Mammary microvascular endothelial cell (primary cell): ENCODE data around the gene C2orf74. TPM values are rescaled to one million over a fixed set of nuclear protein-coding genes. Genes with fewer than 3 reads are reported as not detected.

Experiments used
- total RNA-seq: library from RNA; depleted of rRNA; stranded (reverse); fragments of >200 nt; gene quantifications from 2 replicates; pipeline ENCODE4 v1.2.3, GENCODE V29; 2015

Gene C2orf74
- 10.1 and 10.8 TPM in 2 replicates for total RNA-seq

GRCh38 chr2:61161888-61162287, at the start of gene C2orf74:
Gene C2orf74, plus strand, starts transcription at chr2:61162188. Its CDS starts 327 bp downstream, at chr2:61162515.

Other genes starting within 250 kb of the C2orf74 start
- gene PEX13, start 144.5 kb upstream of the C2orf74 start, total RNA-seq: 29.8 and 45.5 TPM in 2 replicates
- 4.8 and 7.5 TPM in 2 replicates for gene PUS10, start 143.9 kb upstream of the C2orf74 start, total RNA-seq
- 7.8 and 11.1 TPM in 2 replicates for gene SANBR, start 96.3 kb upstream of the C2orf74 start, total RNA-seq